ENCODE data around the gene RASA3.

DNA sequence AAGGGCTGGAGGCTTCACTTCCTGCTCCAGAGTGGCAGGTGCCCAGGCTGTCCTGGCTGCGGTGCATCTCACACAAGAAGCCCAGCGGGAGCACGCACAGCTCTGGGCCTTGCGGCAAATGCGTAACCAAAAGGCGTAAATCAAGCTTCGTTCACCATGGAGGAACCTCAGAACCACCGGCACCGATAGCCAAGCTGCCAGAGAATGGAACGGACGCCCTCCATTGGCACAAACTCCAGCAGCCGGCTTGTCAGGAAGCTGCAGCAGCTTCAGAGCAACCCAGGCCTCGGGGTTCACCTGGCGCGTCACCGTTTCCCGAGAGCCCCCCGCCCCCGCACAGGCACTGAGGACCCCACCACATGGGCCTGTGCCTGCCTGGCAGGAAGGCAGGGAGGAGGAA is 76.7 kb downstream of the RASA3 start:
- TF ChIP-seq EP300 (IDR thresholded peaks at IDR 0.05; ENCODE audit: borderline replicate concordance in 1 of 2, control insufficient read depth in 1 of 2, low read depth in 2 of 2, low read length in 2 of 2) (no peak), TAF1 (IDR thresholded peaks at IDR 0.05; ENCODE audit: borderline replicate concordance, low read depth, low read length) (no peak), POLR2AphosphoS5 (IDR thresholded peaks at IDR 0.05; ENCODE audit: low read length) (no peak), SP1 (IDR thresholded peaks at IDR 0.05; ENCODE audit: low read depth, low read length) (no peak), ZNF217 (IDR thresholded peaks at IDR 0.05) (no peak), EZH2 (IDR thresholded peaks at IDR 0.05; ENCODE audit: borderline replicate concordance, control insufficient read depth, low read depth, low read length) (no peak), RBBP5 (conservative IDR thresholded peaks at IDR 0.05) (no peak)
- TF ChIP-seq, protein P1, sequence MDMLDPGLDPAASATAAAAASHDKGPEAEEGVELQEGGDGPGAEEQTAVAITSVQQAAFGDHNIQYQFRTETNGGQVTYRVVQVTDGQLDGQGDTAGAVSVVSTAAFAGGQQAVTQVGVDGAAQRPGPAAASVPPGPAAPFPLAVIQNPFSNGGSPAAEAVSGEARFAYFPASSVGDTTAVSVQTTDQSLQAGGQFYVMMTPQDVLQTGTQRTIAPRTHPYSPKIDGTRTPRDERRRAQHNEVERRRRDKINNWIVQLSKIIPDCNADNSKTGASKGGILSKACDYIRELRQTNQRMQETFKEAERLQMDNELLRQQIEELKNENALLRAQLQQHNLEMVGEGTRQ (IDR thresholded peaks at IDR 0.05; ENCODE audit: borderline replicate concordance, low read depth, low read length) = no peak
- TF ChIP-seq, protein P2, sequence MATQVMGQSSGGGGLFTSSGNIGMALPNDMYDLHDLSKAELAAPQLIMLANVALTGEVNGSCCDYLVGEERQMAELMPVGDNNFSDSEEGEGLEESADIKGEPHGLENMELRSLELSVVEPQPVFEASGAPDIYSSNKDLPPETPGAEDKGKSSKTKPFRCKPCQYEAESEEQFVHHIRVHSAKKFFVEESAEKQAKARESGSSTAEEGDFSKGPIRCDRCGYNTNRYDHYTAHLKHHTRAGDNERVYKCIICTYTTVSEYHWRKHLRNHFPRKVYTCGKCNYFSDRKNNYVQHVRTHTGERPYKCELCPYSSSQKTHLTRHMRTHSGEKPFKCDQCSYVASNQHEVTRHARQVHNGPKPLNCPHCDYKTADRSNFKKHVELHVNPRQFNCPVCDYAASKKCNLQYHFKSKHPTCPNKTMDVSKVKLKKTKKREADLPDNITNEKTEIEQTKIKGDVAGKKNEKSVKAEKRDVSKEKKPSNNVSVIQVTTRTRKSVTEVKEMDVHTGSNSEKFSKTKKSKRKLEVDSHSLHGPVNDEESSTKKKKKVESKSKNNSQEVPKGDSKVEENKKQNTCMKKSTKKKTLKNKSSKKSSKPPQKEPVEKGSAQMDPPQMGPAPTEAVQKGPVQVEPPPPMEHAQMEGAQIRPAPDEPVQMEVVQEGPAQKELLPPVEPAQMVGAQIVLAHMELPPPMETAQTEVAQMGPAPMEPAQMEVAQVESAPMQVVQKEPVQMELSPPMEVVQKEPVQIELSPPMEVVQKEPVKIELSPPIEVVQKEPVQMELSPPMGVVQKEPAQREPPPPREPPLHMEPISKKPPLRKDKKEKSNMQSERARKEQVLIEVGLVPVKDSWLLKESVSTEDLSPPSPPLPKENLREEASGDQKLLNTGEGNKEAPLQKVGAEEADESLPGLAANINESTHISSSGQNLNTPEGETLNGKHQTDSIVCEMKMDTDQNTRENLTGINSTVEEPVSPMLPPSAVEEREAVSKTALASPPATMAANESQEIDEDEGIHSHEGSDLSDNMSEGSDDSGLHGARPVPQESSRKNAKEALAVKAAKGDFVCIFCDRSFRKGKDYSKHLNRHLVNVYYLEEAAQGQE (IDR thresholded peaks at IDR 0.05; ENCODE audit: low read depth, low read length) = no peak
- TF ChIP-seq, protein P3, sequence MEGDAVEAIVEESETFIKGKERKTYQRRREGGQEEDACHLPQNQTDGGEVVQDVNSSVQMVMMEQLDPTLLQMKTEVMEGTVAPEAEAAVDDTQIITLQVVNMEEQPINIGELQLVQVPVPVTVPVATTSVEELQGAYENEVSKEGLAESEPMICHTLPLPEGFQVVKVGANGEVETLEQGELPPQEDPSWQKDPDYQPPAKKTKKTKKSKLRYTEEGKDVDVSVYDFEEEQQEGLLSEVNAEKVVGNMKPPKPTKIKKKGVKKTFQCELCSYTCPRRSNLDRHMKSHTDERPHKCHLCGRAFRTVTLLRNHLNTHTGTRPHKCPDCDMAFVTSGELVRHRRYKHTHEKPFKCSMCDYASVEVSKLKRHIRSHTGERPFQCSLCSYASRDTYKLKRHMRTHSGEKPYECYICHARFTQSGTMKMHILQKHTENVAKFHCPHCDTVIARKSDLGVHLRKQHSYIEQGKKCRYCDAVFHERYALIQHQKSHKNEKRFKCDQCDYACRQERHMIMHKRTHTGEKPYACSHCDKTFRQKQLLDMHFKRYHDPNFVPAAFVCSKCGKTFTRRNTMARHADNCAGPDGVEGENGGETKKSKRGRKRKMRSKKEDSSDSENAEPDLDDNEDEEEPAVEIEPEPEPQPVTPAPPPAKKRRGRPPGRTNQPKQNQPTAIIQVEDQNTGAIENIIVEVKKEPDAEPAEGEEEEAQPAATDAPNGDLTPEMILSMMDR (IDR thresholded peaks at IDR 0.05 in 2 of 3, conservative IDR thresholded peaks at IDR 0.05 in 1 of 3; ENCODE audit: control insufficient read depth in 2 of 3, extremely low read depth in 1 of 3, insufficient read depth in 1 of 3, low read depth in 3 of 3, low read length in 3 of 3) = no peak
- TF ChIP-seq, protein P4, sequence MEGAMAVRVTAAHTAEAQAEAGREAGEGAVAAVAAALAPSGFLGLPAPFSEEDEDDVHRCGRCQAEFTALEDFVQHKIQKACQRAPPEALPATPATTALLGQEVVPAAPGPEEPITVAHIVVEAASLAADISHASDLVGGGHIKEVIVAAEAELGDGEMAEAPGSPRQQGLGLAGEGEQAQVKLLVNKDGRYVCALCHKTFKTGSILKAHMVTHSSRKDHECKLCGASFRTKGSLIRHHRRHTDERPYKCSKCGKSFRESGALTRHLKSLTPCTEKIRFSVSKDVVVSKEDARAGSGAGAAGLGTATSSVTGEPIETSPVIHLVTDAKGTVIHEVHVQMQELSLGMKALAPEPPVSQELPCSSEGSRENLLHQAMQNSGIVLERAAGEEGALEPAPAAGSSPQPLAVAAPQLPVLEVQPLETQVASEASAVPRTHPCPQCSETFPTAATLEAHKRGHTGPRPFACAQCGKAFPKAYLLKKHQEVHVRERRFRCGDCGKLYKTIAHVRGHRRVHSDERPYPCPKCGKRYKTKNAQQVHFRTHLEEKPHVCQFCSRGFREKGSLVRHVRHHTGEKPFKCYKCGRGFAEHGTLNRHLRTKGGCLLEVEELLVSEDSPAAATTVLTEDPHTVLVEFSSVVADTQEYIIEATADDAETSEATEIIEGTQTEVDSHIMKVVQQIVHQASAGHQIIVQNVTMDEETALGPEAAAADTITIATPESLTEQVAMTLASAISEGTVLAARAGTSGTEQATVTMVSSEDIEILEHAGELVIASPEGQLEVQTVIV (IDR thresholded peaks at IDR 0.05; ENCODE audit: borderline replicate concordance, partially characterized antibody) = no peak
- TF ChIP-seq, protein P5, sequence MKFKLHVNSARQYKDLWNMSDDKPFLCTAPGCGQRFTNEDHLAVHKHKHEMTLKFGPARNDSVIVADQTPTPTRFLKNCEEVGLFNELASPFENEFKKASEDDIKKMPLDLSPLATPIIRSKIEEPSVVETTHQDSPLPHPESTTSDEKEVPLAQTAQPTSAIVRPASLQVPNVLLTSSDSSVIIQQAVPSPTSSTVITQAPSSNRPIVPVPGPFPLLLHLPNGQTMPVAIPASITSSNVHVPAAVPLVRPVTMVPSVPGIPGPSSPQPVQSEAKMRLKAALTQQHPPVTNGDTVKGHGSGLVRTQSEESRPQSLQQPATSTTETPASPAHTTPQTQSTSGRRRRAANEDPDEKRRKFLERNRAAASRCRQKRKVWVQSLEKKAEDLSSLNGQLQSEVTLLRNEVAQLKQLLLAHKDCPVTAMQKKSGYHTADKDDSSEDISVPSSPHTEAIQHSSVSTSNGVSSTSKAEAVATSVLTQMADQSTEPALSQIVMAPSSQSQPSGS (IDR thresholded peaks at IDR 0.05; ENCODE audit: low read length) = no peak

Data from GM12878 (cell line).